HG03342 (cell line): ENCODE results near the gene GPAT3.
"Not testable (repeated sequence)": the region's sequence is repeated elsewhere in the genome, so short reads cannot be mapped to it uniquely, and the experiment has no call there.

Experiments
- ATAC-seq: cut with Tn5 transposase; IDR thresholded peaks from one replicate; pipeline ENCODE4 v1.9.1; 2021; ENCODE audit warnings: mild to moderate bottlenecking, moderate library complexity; ENCODE audit not compliant: unreplicated experiment

GPAT3 gene

DNA sequence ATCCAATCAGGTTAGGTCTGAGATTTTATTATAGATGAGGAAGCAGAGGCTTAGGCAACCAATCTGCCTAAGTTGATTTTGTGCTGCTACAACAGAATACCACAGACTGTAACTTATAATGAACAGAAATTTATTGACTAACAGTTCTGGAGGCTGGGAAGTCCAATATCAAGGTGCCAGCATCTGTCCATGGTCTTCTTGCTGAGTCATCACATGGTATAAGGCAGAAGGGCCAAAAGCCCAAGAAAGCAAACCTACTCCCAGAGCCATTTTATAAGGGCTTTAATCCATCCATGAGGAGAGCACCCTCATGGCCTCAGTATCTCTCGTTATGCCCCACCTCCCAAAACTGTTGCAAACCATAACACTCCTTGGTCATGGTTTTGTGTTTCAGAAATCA, 55.8 kb downstream of the GPAT3 start:
- no peak for ATAC-seq

DNA sequence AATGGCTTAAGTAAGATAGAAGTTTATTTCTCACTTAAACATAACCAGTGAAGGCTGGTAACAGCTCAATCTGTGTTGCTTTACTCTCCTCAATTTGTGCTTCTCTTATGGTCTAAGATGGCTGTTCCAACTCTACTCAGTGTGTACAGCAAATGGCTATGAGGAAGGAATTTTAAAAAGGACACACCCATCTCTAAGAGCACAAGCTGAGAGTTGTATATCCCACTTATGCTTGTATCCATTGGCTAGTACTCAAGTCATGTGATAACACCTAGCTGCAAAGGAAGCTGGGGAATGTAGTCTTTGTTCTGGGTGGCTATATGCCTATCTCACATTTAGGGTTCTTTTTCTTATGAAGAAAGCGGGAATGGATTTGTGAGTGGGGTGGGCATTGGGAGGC, 63.3 kb downstream of the GPAT3 start:
- ATAC-seq = peak; percentile 80

DNA sequence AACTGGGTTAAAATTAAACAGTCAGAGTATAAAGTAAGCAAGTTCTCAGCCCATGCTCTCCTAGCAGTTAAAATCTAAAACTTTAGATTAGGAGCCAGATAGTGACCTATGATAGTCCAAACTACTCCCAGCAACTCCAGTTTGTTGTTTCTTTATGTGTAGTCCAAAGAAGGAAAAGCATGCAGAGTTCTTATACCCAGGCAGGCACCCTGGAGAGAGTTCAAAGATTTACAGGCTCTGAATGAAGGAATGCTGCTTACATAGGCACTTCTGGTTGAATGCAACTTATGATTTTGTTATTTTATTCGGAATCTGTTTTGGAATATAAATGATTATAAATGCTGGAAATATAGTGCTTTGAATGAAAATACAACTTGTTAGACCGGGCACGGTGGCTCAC, 67.2 kb downstream of the GPAT3 start:
- no peak for ATAC-seq

DNA sequence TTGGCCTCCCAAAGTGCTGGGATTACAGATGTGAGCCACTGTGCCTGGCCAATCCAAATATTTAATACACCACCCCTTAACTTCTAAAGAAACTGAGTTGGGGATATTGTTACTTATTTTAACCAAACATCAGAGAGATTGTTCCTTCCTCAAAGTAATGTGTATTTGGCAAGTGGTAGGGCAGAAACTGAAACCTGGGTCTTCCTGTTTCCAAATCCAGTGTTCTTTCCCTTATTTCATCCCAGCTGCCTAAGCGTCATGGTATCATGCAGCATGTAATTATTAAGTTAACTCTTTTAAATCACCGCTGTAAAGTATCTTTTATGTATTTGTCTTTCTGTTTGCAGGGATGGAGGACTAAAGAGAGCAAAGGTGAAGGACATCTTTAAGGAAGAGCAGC, 68.4 kb downstream of the GPAT3 start:
- no peak for ATAC-seq

DNA sequence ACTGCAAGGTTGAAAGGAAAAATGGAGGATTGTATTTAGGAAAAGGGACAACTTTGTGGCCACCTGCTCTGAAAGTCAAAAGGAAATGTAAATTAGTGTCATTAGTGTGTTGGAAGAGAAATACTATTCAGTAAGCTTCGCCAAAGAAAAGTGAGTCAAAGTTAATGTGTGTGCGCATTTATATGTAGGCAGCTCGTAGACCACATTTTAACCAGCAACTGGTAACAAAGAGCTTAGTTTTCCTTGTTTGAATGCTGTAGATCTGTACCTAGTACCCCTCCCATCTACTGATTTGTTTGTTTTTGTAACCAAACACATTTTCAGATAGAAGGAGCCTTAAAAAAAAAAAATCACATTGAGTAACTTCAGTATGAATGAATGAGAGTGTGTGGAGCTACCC, 69.3 kb downstream of the GPAT3 start:
- ATAC-seq = no peak

DNA sequence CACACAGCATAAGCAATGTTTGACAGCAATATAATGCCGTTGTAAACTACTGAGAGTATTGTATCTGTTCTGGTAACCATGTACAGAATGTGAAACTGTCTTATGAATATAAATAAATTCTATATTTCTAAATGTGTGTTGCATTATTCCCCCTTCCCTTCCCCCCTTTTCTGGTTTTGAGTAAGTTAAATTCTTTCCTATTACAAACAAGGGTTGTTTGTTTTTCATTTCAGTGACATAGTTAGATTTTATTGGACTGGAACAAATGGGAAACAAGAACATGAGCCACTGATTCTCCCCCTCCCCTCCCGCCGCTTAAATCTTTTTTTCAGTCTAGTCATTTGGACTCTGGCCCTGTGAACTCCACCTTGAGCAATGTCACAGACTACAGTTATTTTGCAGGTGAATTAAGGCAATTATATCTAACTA, 69.8 kb downstream of the GPAT3 start:
- no peak for ATAC-seq

DNA sequence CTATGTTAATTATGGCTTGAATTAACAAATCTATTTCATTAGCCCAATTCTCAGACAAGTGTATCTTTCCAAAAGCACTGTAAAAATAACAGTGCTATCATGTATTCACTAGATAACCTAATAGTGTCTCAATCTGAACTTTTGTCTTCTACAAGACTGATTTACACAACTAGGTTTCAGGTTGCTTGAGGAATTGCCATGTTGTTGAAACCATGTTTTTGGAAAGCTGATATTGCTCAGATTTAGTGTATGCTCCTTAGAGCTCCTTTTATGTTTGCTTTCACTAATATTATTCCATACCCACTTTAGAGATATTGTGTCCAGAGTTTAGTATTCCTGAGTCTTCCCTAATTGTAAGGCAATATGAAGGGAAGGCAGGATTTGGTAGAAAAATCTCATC, 70.6 kb downstream of the GPAT3 start:
- ATAC-seq = no peak

DNA sequence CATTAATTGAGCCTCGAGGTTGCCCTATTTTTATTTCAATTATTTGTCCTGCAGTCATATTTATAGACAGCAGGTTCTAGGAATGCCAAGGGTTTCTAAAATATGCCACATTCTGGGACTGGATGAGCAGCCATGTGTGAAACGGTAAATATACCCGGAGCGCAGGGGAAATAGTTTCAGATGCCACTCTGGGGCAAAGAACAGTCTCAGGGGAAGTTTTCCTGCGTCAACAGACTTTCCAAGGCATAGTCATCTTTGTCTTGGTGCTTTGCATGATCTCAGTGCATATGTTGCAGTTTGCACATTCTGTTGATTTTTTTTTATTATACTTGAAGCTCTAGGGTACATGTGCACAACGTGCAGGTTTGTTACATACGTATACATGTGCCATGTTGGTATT, 71.0 kb downstream of the GPAT3 start:
- ATAC-seq = no peak

DNA sequence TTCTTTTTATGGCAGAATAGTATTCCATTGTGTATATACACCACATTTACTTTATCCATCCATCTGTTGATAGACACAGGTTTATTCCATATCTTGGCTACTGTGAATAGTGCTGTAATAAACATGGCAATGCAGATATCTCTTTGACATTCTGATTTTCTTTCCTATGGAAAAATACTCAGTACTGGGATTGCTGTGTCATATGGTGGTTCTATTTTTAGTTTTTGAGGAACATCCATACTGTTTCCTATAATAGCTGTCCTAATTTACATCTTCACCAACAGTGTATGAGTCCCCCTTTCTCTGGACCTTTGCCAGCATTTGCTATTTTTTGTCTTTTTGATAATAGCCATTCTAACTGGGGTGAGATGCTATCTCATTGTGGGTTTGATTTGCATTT, 73.5 kb downstream of the GPAT3 start:
- ATAC-seq = no peak

DNA sequence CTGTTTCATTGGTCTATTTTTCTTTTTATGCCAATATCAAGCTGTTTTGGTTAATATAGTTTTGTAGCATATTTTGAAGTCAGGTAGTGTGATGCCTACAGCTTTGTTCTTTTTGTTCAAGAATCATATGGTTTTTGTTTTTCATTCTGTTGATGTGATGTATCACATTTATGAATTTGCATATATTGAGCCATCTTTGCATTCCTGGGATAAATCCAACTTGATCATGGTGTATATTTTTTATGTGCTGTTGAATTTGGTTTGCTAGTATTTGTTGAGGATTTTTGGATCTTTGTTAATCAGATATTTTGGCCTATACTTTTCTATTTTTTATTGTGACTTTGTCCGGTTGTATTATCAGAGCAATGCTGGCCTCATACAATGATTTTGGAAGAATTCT, 74.8 kb downstream of the GPAT3 start:
- ATAC-seq = no peak

DNA sequence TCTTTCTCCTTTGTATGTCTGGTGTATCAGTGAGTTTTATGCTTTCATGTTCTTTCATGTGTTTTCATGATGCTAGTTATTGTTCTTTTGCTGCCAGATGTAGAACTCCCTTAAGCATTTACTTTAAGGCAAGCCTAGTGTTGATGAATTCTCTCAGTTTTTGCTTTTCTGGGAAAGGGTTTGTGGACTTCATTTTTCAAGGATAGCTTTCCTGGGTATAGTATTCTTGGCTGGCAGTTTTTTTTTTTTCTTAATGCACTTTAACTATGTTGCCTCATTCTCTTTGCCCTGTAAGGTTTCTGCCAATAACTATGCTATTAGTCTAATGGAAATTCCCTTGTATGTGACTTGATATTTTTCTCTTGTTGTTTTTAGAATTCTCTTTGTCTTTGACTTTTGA, 77.1 kb downstream of the GPAT3 start:
- no peak for ATAC-seq

DNA sequence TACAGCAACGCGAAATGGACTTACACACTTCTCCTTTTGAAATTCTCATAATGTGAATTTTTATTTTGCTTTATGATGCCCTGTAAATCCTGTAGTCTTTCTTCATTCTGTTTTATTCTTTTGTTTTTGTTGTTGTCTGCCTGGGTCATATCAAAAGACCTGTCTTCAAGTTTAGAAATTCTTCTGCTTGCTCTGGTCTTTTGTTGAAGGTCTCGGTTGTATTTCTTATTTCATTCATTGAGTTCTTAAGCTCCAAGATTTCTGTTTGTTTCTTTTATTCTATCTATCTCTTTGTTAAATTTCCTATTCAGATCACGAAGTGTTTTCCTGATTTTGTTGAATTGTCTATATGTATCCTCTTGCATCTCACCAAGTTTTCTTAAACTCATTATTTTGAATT, 78.1 kb downstream of the GPAT3 start:
- ATAC-seq = no peak

DNA sequence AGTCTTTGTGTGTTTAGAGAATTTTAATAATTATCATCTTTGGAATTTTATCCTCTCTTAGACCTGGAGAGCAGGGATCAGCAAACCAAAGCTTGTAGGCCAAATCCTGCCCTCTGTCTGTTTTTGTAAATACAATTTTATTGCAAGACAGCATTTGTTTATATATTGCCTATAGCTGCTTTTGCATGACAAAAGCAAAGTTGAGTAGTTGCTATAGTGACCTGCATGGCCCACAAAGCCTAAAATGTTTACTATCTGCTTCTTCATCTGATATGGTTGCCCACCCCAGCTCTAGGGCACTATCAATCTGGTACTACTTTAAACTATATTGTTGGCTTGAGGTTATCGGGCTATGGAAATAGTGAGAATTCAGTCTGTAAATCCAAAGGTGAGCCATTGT, 80.3 kb downstream of the GPAT3 start:
- no peak for ATAC-seq

DNA sequence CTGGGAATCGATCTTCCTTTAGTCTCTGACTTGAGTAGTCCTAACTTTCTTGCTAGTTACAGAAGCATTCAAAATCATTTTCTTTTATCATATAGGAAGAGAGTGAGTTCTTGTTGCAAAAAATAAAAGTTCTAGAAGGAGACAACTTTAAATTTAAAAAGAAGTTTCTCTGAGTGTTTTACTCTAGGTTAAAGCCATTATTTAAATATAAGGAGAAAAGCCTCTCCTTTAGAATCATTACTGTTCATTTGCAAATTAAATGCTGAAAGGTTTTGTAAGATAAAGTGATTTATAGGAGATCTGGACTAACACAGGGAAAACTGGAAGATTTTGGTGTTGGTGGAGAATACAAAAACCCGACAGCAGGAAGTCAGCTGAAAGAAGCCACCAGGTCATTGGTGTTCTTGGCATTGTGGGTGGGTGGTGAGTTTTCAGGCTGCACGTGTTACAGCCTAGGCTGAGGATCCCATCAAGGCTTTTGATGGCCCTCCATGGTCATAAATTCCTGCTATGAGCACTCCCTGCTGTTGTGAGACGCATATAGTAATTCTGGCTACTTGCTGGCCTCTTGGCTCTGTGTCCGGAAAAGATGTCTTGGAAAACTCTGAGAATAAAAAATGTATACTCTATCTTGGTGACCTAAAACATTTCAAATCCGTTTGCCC, 81.6 kb downstream of the GPAT3 start:
- no peak for ATAC-seq

DNA sequence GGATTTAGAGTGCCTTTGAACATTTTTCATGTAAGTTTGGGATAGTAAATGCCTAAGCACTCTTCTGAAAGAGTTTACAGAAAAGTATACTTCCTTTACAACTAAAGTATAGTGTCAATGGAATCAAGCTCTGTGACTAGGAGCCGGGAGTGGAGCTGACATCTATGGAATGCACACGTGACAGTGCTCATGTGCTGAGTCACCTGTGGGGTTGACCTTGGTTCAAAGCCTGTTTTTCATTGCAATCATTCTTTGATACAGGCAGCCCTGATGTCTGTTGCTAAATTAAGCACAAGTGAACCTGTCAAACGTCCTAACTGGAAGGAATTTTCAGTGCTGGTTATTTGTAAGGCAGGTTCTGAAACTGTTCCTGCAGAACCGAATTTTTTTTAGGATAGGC, 82.5 kb downstream of the GPAT3 start:
- no peak for ATAC-seq

DNA sequence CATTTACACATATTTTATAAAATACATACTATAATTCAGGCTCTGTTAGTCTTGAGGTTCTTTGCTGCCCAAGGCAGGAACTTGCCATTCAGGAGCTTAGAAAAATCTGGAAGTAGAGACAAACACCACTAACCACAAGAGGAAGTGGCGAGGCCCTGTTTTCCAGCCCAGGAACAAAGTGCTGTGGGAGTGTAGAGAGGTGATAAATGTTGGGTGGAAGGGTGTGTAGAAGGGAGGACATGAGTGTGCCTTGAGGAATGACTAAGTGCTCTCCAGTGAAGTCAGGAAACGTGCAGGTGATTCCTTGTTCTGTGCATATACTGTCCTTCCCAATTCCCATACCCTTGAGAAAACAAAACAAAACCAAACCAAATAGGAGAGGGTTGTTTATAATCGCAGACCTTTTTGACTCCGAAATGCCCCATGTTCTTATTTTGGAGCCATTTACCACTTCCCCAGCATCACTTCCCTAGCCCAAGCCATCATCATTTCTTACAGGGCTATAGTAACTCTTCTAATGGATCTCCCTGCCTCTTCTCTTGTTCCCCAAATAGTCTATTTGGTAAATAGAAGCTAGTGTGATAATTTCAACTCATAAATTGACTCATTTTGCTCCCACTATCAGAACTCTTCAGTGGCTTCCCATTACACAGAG, 83.2 kb downstream of the GPAT3 start:
- ATAC-seq = no peak

DNA sequence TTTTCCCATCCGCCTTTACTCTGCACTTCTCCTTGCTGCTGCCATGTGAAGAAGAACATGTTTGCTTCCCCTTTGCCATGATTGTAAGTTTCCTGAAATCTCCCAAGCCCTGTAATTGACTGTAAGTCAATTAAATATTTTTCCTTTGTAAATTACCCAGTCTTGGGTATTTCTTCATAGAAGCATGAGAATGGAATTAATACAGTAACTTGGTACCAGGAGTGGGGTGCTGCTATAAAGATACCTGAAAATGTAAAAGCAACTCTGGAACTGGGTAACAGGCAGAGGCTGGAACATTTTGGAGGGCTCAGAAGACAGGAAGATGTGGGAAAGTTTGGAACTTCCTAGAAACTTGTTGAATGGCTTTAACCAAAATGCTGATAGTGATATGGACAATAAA, 86.2 kb downstream of the GPAT3 start:
- not testable (repeated sequence) for ATAC-seq

DNA sequence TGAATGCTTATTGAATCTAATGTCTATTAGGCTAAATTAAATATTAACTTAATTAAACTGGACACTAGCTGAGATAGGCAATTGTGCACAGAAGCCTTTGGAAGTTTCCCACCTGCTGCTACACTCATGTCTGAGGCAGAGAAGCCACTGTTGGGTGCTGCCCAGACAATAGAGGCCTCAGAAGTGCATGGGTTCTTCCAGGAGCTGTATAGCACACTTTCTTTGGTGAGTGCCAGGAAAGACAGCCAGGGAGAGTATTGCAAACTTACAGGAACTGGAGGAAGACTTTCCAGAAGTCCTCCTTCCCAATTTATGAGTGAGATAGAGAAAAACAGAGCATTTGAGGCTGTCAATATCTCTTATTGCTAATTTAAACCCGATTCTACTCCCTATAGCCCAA, 89.9 kb downstream of the GPAT3 start:
- no peak for ATAC-seq

DNA sequence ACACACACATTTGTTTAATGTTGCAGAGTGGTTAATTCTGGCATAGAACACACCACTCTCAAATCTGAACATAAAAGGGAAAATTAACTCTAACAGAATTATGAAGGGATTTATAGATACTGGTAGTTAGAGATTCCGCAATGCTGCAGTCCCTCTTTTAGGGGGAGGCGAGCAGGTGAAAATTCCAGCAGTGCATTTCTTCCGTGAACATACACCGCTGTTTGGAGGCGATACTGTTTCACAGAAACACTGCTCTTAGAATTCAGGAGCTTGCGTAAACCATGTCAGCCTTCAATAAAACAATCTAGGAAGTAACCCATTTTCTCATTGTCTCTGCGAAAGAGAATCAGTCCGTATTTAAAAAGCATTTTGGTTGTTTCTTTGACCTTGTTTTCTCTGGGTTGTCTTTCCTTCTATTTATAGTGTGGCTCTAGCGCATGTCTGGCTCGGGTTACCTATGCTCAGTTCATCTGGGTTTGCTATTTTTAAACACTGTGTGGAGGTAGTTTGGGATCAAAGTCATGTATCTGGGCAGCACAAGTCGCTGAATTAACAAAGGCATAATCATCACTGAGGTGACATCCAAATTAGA, 90.4 kb downstream of the GPAT3 start:
- no peak for ATAC-seq

DNA sequence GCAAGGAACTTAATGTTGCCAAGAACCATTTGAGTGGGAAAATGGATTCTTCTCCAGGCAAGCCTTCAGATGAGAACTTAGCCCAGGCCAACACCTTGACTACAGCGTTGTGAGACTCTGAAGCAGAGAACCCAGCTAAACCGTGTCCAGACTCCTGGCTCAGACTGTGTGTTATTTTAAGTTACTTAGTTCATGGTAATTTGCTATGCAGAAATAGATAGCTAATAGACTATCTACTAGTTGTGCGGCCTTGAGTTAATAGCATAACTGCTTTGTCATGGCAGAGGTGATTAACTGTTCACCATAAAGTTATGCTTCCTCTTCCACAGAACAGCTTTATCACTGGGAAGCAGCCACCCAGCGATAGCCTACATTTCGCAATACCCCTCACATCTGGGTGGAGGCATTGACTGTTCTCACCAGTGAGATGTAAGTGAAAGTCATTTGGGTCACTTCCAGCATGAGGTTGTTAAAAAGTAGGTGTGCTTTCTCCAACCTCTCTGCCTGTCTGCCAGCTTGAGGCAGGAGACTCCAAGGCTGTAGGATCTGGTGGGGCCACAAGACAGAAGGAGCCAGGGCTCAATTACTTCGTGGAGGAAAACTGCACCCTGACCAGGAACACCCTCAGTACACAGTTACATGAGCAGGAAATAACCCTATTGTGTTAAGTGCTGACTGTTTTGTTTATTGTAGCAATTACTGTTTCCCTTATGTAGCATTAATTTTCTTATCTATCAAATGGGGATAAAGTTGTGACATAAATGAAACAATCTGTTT, 94.2 kb downstream of the GPAT3 start:
- ATAC-seq = no peak

DNA sequence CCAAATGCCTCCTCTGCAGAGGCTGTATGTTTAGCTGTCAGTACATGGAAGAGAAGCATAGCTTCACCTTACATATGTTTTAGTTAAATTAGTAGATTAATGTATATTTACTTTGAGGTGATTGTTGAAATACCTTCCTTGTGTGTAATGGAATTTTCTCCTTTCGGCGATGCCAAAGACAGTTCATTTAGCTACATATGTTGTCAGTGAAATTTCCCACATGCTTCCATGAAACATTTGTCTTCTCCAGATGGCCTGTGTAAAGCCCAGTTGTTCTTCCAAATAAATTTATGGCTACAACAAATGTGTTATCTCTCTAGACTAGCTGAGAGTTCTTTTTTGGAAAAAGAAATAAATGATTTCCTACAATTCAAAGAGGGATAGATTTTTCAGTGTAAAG, 95.2 kb downstream of the GPAT3 start:
- no peak for ATAC-seq

DNA sequence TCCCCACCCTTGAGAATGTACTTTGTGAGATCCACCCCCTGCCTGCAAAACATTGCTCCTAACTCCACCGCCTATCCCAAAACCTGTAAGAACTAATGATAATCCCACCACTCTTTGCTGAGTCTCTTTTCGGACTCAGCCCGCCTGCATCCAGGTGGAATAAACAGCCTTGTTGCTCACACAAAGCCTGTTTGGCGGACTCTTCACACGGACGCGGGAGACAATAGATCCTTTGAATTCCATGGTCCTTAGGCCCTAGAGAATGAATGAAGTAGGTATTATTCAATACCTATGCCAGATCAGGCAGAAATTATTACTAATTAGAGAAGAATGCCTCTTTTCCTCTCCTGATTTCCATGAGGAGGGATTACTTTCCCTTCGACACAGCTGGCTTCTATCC, 101.0 kb downstream of the GPAT3 start:
- ATAC-seq = no peak
